GM19099 (cell line): ENCODE results near the gene RPLP2.

ENCODE experiments used
- POLR2A ChIP-seq: IDR thresholded peaks from 3 replicates; pipeline ENCODE4 v1.6.1; 2011; ENCODE audit warnings: low read depth; ENCODE audit not compliant: insufficient read length; ENCODE audit errors: extremely low read depth

Gene RPLP2

GRCh38 chr11:809287-810039 is at the start of gene RPLP2:
Gene RPLP2, plus strand, starts transcription at chr11:809967. Its CDS starts 268 bp downstream, at chr11:810235.
- TF ChIP-seq POLR2A, result peak; percentile 89

DNA sequence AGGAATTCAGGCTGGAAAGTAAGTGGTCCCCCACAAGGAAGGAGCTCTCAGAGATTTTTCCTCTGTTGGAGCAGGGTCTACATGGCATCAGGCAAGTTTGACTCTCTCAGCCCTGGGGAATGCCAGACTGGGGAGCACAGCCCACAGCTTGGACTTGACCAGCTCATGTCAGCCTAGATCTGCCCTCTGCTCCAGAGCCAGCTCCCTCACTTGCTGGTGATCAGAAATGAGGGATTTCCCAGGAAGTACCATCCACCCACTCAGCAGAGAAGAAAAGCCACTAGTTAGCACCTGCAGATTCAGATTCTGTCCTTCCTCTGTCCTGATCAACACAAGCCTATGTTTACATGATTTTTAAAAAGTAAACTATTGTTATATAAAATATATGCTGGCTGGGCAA is 49.5 kb upstream of the RPLP2 start:
- no peak for TF ChIP-seq POLR2A

- TF ChIP-seq POLR2A, result no peak
Measured at GRCh38 chr11:761526-762108, 48.1 kb upstream of the RPLP2 start.

DNA sequence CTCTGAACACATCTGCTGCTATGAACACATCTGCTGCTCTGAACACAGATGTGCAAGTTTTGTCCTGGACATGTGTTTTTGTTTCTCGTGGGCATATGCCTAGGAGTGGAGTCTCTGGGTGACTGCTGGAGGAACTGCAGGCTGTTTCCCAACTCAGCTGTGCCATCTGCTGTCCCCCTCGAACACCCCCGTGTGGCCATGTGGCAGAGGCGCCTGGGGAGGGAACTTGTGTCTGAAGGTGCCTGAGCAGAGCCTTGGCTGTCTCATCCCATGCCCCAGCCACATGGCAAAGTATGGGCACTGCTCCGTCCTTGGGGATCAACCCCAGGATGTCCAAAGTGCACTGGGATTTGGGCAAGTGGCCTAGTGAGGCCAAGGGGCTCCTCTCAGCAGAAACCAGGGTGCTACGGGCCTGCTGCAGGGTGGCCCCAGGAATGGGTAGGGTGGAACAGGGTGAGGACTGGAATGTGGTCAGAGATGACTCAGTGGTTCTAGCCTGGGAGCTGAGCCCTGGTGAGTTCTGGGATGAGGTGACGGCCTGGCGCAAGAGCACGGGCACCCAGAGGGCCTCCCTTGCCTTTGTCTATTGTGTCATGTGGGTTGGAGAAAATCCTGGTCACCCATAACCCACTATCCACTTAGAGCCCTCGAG is 47.2 kb upstream of the RPLP2 start:
- no peak for TF ChIP-seq POLR2A

- TF ChIP-seq POLR2A, result no peak
Measured at GRCh38 chr11:763073-763463, 46.7 kb upstream of the RPLP2 start.

DNA sequence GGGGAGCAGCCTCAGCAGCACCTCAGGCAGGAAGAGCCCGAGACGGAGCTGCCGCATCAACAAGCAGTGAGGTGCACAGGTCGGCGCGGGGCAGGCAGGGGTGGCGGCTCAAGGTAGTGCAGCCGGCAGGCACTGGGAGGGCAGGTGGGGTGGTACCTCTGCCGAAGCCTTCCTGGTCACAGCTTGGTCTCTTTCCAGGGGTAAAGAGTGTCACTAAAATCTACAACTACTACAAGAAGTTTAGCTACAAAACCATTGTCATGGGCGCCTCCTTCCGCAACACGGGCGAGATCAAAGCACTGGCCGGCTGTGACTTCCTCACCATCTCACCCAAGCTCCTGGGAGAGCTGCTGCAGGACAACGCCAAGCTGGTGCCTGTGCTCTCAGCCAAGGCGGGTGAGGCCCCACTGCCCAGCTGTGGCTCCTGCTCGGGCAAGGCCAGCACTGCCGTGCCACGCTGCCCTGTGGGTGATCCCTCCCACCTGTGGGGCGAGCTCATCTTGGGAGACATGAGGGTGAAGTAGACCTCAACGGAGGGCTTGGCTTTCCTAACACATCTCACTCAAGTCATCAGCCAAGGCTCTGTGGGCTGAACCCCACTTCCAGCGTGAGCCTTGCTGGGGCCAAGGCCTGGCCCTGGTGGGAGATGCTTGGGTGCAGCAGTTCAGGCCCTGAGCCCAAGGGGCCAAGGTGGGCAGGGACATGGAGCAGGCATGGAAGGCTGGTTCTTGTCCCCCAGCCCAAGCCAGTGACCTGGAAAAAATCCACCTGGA is 46.0 kb upstream of the RPLP2 start:
- TF ChIP-seq POLR2A, result no peak

DNA sequence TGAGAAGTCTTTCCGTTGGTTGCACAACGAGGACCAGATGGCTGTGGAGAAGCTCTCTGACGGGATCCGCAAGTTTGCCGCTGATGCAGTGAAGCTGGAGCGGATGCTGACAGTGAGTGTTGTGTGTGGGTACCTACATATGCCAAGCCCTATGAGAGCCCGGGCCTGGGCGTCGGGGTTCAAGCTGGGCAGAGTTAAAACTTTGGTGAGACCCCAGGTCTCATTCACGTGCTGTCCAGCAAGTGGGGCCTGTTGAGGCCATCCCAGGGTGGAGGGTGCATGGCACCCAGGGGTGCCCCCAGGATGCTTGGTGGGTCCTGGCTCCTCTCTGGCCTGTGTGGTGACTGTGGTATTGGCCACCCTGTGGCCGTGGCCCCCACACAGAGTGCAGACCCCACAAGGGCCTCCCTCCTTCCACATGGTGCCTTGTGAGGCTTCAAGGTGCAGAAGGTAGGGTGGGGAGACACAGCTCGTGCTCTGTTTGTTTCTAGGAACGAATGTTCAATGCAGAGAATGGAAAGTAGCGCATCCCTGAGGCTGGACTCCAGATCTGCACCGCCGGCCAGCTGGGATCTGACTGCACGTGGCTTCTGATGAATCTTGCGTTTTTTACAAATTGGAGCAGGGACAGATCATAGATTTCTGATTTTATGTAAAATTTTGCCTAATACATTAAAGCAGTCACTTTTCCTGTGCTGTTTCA is 45.3 kb upstream of the RPLP2 start:
- TF ChIP-seq POLR2A, result no peak

- TF ChIP-seq POLR2A, result no peak
Measured at GRCh38 chr11:765025-765801, 44.6 kb upstream of the RPLP2 start.

DNA sequence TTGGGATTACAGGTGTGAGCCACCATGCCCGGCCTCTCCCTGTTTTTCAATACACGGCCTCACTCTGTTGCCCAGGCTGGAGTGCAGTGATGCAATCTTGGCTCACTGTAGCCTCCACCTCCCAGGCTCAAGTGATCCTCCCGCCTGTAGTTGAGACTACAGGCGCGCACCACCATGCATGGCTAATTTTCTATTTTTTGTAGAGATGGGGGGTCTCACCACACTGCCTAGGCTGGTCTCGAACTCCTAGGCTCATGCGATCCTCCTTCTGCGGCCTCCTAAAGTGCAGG is 44.0 kb upstream of the RPLP2 start:
- TF ChIP-seq POLR2A, result no peak

DNA sequence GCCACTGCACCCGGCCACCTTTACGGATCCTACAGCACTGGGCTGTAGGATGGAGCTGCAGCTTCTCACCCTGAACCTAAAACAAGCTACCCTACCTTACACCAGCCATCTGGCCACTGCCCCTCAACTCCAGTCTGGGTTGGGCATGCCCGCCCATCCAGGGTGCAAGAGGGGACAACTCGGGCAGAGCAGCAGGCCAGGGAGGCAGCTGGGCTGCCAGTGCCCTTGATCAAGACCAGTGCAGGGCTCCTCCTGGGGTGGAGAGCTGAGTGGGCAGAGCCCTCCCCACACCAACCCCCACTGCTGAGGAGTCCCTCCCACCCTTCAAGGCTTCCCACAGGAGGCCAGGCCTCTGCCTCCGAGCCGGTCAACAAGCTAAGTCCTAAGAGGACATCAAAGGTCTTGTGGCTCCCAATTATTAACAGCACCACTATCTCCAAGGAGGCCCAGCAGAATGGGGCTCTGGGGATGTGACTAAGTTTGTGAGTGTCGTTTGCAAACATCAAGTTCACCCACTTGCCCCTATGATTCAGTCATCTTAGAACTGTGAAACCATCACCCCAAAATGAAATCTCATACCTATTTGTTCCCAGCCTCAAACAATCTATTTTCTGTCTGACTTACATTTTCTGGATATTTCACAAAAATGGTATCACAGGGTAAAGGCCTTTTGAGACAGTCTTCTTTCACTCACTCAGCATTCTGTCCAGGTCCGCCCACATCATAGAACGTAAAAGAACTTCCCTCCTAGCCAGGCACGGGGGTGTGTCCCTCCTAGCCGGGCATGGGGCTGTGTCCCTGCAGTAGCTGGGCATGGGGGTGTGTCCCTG is 43.4 kb upstream of the RPLP2 start:
- no peak for TF ChIP-seq POLR2A

GRCh38 chr11:766936-767210 is 42.9 kb upstream of the RPLP2 start:
- no peak for TF ChIP-seq POLR2A

- no peak for TF ChIP-seq POLR2A
Measured at GRCh38 chr11:767238-767637, 42.5 kb upstream of the RPLP2 start.

GRCh38 chr11:769887-770641 is 39.7 kb upstream of the RPLP2 start:
- TF ChIP-seq POLR2A, result no peak
